ENCODE measurements around the gene SPP1. TPM values are rescaled to one million over a fixed set of nuclear protein-coding genes. Genes with fewer than 3 reads are reported as not detected.

SPP1 gene
- total RNA-seq, 1 donor from 2014 or later = 375 TPM

DNA sequence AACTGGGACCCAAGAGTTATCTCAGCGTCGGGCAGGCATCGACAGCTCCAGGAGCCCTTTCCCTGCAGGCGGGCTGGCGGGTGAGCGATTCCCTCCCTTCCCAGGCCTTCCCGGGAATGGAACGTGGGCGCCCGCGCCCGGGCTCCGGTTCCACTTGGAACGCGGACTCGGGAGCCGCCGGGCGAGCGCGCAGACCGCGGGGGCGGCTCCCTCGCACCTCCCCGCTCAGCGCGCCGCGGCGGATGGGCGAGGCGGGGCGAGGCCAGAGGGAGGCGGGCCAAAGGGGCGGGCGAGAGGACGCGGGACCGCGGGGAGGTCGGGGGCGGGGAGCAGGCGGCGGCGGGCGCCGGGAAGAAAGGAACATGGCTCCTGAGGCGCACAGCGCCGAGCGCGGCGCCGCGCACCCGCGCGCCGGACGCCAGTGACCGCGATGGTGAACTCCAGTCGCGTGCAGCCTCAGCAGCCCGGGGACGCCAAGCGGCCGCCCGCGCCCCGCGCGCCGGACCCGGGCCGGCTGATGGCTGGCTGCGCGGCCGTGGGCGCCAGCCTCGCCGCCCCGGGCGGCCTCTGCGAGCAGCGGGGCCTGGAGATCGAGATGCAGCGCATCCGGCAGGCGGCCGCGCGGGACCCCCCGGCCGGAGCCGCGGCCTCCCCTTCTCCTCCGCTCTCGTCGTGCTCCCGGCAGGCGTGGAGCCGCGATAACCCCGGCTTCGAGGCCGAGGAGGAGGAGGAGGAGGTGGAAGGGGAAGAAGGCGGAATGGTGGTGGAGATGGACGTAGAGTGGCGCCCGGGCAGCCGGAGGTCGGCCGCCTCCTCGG is 32.0 kb downstream of the SPP1 start, which contains the start of gene PKD2:
Gene PKD2, plus strand, starts transcription at position 332 of the 818 bp plus-strand sequence. Its CDS starts 99 bp downstream, at position 431.
- DNase-seq (ENCODE audit: extremely low spot score, unreplicated experiment) = peak; percentile 86
- H3K4me3 Mint-ChIP-seq = peak within 1 kb of the TSS; percentile 92
- no peaks in the 10 kb centered on the region for H3K9me3 Mint-ChIP-seq
- peaks cover 13% of the 10 kb centered on the region for H3K36me3 Mint-ChIP-seq
- H3K27me3 Mint-ChIP-seq = peaks cover 7% of the 10 kb centered on the region
- H3K4me1 Mint-ChIP-seq (ENCODE audit: unreplicated experiment) = peaks cover 27% of the 10 kb centered on the region
- TF ChIP-seq, protein P1, sequence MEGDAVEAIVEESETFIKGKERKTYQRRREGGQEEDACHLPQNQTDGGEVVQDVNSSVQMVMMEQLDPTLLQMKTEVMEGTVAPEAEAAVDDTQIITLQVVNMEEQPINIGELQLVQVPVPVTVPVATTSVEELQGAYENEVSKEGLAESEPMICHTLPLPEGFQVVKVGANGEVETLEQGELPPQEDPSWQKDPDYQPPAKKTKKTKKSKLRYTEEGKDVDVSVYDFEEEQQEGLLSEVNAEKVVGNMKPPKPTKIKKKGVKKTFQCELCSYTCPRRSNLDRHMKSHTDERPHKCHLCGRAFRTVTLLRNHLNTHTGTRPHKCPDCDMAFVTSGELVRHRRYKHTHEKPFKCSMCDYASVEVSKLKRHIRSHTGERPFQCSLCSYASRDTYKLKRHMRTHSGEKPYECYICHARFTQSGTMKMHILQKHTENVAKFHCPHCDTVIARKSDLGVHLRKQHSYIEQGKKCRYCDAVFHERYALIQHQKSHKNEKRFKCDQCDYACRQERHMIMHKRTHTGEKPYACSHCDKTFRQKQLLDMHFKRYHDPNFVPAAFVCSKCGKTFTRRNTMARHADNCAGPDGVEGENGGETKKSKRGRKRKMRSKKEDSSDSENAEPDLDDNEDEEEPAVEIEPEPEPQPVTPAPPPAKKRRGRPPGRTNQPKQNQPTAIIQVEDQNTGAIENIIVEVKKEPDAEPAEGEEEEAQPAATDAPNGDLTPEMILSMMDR (conservative IDR thresholded peaks at IDR 0.05) = no peak
- H3K27ac Mint-ChIP-seq = peak within 1 kb of the TSS; percentile 80

DNA sequence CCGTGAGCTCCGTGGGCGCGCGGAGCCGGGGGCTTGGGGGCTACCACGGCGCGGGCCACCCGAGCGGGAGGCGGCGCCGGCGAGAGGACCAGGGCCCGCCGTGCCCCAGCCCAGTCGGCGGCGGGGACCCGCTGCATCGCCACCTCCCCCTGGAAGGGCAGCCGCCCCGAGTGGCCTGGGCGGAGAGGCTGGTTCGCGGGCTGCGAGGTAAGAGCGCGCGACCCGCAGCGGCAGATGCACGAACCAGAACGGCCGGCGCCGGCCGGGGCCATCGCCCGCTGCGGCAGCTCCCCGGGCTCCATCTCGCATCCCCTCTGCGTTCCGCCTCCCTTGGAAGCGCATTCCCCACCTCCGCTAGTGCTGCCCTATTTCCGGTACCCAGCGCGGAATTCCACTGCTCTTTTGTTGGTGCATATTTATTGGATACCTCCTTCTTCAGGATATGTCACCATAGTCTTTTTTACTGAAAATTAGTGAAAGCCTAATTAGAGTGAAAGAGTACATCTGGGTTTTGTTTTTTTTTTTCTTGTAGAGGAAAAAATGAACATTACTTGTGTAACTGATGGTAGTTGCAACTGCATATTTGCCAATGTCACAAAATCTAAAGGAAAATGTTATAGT is 32.7 kb downstream of the SPP1 start:
- H3K36me3 Mint-ChIP-seq = peaks cover 13% of the 10 kb centered on the region
- peaks cover 34% of the 10 kb centered on the region for H3K4me1 Mint-ChIP-seq (ENCODE audit: unreplicated experiment)
- peaks cover 7% of the 10 kb centered on the region for H3K27me3 Mint-ChIP-seq
- H3K27ac Mint-ChIP-seq = peak overlapping the region; percentile 78
- H3K4me3 Mint-ChIP-seq = peak overlapping the region; percentile 92
- peak; percentile 71 for DNase-seq (ENCODE audit: extremely low spot score, unreplicated experiment)
- TF ChIP-seq, protein P1 (conservative IDR thresholded peaks at IDR 0.05) = no peak
- no peaks in the 10 kb centered on the region for H3K9me3 Mint-ChIP-seq

DNA sequence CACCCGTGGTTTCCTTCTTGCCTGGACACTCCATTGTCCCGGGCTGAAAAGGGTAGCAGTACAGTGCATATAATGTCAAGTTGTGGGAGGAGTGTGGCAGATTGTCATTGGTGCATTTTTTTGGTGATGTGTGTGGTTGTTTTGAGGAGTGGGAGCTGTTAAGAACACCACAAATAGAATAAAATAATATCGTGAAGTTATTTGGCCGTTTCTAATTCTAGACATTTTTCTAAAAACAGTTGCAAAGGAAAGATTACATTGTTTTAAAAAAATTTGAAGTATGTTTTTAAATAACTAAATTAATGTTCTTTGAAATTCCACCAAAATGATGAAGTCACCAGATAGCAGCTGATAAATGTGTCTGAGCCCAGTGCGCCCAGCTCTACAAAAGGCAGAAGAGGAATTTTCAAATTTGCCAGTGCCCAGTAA is 33.2 kb downstream of the SPP1 start:
- TF ChIP-seq, protein P1 (conservative IDR thresholded peaks at IDR 0.05) = no peak
- Mint-ChIP-seq H3K27ac (peak overlapping the region; percentile 78), H3K9me3 (no peaks in the 10 kb centered on the region), H3K27me3 (peaks cover 7% of the 10 kb centered on the region), H3K4me3 (peak overlapping the region; percentile 92), H3K36me3 (peaks cover 15% of the 10 kb centered on the region), H3K4me1 (ENCODE audit: unreplicated experiment) (peaks cover 39% of the 10 kb centered on the region)
- DNase-seq (ENCODE audit: extremely low spot score, unreplicated experiment) = no peak

DNA sequence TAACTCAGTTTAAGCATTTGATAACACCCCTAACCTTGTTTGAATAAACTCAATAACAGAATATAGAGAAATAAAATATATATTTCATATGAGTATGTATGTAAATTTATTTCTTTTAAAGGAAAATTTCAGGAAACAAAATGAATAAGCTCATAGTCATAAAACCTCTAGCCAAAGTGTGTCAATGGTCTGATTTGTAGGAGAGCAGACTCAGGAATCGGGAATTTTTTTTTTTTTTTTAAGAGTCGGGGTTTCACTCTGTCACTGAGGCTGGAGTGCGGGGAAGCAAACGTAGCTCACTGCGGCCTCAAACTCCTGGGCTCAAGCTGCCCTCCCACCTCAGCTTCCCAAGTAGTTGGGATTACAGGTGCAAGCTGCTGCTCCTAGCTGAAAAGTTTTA is 34.4 kb downstream of the SPP1 start:
- H3K4me1 Mint-ChIP-seq (ENCODE audit: unreplicated experiment) = peaks cover 45% of the 10 kb centered on the region
- peaks cover 7% of the 10 kb centered on the region for H3K27me3 Mint-ChIP-seq
- no peak overlapping the region for H3K4me3 Mint-ChIP-seq
- peaks cover 19% of the 10 kb centered on the region for H3K36me3 Mint-ChIP-seq
- no peaks in the 10 kb centered on the region for H3K9me3 Mint-ChIP-seq
- TF ChIP-seq, protein P1 (conservative IDR thresholded peaks at IDR 0.05) = no peak
- no peak for DNase-seq (ENCODE audit: extremely low spot score, unreplicated experiment)
- H3K27ac Mint-ChIP-seq = no peak overlapping the region

DNA sequence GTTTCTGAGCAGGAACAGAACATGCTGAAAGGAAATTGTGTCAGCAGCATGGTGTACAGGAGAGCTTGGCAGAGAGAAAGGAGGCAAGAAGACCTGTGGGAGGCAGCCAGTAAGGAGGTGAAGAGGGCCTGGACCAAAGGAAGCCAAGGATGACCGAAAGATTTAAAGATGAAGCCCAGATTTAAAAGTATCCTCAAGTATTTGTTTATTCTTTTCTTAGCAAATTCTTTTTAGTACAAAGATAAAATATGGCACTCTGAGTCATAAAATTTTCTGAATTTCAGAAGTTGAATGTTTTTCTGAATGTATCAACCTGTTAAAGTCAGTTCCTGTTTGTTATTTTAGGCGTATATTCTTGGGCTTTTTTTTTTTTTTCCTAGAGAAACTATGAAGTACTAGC is 35.5 kb downstream of the SPP1 start:
- no peak for DNase-seq (ENCODE audit: extremely low spot score, unreplicated experiment)
- H3K36me3 Mint-ChIP-seq = peaks cover 22% of the 10 kb centered on the region
- peaks cover 7% of the 10 kb centered on the region for H3K27me3 Mint-ChIP-seq
- H3K27ac Mint-ChIP-seq = peak overlapping the region; percentile 20
- no peaks in the 10 kb centered on the region for H3K9me3 Mint-ChIP-seq
- peak overlapping the region; percentile 74 for H3K4me3 Mint-ChIP-seq
- peaks cover 48% of the 10 kb centered on the region for H3K4me1 Mint-ChIP-seq (ENCODE audit: unreplicated experiment)
- TF ChIP-seq, protein P1 (conservative IDR thresholded peaks at IDR 0.05) = no peak

All from type B pancreatic cell (in vitro differentiated cells).